Stimulated activated CD8-positive, alpha-beta memory T cell treated with anti-CD3 and anti-CD28 coated beads, Interleukin-12 subunit alpha, Interleukin-12 subunit beta, amount 100 ng/mL, for 1 hour (primary cell): ENCODE measurements around the gene ANO2.
"Not testable (repeated sequence)": the region's sequence is repeated elsewhere in the genome, so short reads cannot be mapped to it uniquely, and the experiment has no call there.

Source experiments
- DNase-seq: peaks from one replicate; pipeline ENCODE4 v3.0.0-alpha.2; 2020; ENCODE audit warnings: low read depth

Gene ANO2

GRCh38 chr12:5887819-5888218 lies 57.2 kb downstream of the ANO2 start:
- not testable (repeated sequence) for DNase-seq

DNA sequence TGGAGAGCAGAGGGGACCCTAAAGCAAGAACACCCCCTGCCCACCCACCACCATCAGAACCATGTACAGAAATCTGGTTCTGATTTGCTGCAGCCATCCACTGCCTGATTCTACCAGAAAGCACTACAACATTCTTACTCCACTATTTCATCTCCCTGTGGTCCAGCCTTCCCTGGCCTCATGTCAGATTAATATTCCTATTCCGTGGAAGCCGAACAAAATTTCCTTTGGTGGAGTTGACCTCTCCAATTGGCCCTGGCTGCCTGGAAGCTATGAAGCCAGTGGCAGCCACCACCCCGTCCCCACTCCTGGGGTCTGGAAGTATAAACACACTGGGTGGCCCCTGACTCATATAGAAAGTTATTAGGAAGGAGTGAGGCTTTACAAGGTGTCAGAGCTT lies 60.2 kb downstream of the ANO2 start:
- DNase-seq = no peak

- DNase-seq = no peak
Observed at GRCh38 chr12:5884285-5884684, 60.8 kb downstream of the ANO2 start.

- DNase-seq = no peak
Observed at GRCh38 chr12:5882511-5883190, 62.4 kb downstream of the ANO2 start.

DNA sequence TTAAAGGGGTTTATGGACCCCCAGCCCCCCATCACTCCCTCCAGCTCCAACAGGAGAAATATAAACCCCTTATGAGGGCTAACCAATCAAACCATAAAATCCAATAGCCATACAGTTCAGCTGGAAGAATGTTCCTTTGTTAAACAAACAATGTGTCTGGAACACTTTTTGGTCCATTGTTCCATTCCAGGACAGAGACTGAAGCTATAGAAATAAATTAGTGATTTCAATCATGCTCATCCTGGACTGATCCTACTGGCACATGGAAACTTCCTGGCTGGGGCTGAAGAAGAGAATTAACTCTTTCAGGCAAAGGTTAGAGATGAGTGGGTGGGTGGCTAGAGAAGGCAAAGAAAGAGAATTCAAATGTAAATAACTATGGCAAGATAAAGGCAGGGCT lies 63.4 kb downstream of the ANO2 start:
- no peak for DNase-seq

DNA sequence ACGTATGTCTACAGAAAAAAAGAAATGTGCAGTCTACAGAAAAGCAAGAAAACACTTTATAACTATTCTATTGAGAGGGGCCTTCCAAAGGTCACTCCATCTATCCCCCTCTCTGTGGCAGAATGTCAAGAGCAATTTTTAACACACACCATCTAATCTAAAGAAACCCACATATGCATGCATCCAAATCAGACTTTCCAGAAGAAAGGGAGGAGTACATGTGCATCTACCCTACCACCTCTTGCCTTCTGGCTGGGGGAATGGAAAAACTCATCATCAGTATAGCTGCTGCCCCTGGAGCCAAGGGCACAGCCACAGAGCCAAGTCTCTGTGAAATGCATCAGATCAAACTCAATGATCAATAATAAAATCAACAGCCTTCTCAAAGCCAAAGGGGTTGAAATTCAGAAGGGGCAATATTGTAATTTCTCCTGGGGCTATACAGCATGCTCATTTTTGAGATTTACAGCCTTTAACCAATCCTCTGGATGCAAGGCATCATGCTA lies 63.9 kb downstream of the ANO2 start:
- DNase-seq = no peak

DNA sequence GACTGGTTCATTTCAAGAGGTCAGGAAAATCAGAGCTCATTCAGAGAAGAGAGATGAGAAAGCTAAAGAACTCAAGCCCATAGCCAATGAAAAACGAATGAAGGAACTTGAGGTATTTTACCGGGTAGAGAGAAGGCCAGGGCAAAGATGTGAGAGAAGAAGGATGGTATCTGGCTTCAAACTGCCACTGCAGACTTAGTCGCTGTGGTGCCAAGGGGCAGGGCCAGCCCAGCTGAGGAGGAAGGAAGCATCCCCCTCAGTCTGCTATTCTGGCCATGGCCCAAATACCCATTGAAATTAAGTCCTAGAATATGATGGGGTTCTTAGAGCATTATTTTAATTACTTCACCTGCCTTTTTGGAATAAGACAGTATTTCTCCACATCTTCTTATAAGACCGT lies 69.2 kb downstream of the ANO2 start:
- DNase-seq = no peak

DNA sequence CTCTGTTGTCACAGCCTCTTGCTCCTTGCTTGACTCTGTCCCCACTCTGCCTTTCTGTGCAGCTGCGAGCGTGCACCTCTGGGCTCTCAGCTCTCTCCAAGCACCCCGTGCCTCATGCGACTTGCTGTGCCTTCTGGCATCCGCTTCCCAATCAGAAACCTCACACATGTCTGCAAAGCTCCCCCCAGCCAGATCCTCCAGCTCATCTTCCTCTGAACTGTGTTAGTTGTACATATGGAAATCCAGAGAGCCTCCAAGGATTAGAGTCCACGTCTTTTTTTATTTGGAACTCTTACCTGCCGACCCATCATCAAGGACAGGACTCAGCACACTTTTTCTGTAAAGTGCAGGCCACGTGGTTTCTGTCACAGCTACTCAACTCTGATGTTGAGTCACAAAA lies 70.5 kb downstream of the ANO2 start:
- DNase-seq = no peak

- no peak for DNase-seq
Observed at GRCh38 chr12:5873281-5873919, 71.7 kb downstream of the ANO2 start.

GRCh38 chr12:5872745-5873144 lies 72.3 kb downstream of the ANO2 start:
- no peak for DNase-seq

DNA sequence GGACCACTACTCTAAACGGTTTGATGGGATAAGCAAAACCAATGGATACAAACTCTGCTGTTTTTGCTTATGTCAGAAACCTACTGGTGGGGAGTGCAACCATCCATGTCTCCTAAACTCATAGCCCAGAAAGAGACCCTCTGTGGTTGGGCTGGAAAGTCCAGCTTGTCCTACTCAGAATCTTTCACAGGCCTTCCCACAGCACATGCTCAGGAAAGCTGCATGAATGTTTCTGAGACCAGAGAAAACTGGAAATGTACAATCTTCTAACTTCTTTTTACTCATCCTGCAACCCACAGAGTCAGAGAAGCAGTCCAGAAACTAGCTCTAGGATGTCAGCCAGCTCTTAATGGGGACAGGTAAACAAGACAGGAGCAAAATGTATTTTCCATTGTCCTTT lies 73.3 kb downstream of the ANO2 start:
- no peak for DNase-seq

GRCh38 chr12:5870183-5870582 lies 74.9 kb downstream of the ANO2 start:
- DNase-seq = no peak

- no peak for DNase-seq
Observed at GRCh38 chr12:5868625-5869295, 76.3 kb downstream of the ANO2 start.

DNA sequence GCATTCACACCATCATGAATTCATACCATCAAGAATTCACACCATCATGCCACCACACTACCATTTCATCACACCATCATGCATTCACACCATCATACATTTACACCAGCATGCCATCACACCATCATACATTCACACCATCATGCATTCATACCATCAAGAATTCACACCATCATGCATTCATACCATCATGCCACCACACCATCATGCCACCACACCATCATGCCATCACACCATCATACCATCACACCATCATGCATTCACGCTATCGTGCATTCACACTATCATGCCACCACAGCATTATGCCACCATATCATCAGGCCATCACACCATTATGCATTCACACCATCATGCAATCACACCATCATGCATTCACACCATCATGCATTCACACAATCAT lies 79.7 kb downstream of the ANO2 start:
- no peak for DNase-seq

DNA sequence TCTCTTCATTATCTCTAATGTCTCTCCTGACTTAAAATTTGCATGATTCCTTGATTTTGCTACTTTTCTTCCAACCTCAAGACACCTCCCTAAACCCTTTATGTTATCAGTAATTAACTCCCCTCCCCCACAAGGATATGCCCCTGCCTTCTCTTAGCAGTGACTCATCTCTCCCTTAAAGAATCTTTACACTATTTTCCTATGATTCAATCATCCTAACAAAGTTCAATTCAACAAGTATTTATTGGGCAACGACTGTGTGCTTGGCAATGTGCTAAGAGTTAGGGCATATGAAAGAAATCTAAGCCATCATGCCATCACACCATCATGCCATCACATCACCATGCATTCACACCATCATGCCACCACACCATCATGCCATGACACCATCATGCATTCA lies 80.1 kb downstream of the ANO2 start:
- no peak for DNase-seq

- DNase-seq = no peak
Observed at GRCh38 chr12:5864301-5864700, 80.8 kb downstream of the ANO2 start.

GRCh38 chr12:5861416-5861815 lies 83.6 kb downstream of the ANO2 start:
- no peak for DNase-seq

- no peak for DNase-seq
Observed at GRCh38 chr12:5856692-5857091, 88.4 kb downstream of the ANO2 start.

GRCh38 chr12:5846950-5847349 lies 98.1 kb downstream of the ANO2 start:
- DNase-seq = no peak

GRCh38 chr12:5840944-5841343 lies 104.1 kb downstream of the ANO2 start:
- no peak for DNase-seq

DNA sequence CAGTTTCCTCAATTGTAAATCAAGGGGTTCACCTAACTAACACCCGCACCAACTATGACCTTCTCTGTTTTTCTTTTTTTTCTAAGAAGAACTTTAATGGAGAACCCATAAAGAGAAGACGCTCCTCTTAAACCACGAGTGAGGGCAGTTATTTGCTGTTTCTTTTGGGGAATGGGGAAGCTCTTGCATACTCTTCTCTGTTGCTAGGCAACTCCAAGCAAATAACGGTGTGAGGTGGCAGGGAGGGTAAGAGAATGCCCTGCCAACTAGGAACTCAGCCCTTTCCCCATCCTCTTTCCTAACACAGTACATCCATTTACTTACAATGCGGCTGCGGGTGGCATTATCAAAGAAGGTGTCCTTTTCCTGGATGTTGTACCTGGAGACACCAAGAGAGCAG lies 114.9 kb downstream of the ANO2 start:
- no peak for DNase-seq

GRCh38 chr12:5827591-5827990 lies 117.5 kb downstream of the ANO2 start:
- DNase-seq = no peak

GRCh38 chr12:5825761-5826160 lies 119.3 kb downstream of the ANO2 start:
- not testable (repeated sequence) for DNase-seq
